HCT116 (cell line): ENCODE measurements around the gene SEC61A2. TPM values are rescaled to one million over a fixed set of nuclear protein-coding genes. Genes with fewer than 3 reads are reported as not detected.
"Not testable (repeated sequence)": the region's sequence is repeated elsewhere in the genome, so short reads cannot be mapped to it uniquely, and the experiment has no call there.

ENCODE experiments used
- ATAC-seq: fragments of 200-7000 bp; cut with Tn5 transposase; 2 replicates; pipeline ENCODE4 v1.9.1; 2020; ENCODE audit warnings: mild to moderate bottlenecking, moderate library complexity
- BruUV-seq: library from RNA; stranded (reverse); fragments of 400-500 nt; replicated peaks from 2 replicates; lab custom pipeline; 2021; lab: Mats Ljungman, UMichigan
- CTCF ChIA-PET: fragments of 300-600 bp; sonication (Branson Sonifier 250); formaldehyde crosslinking; loops from one replicate; lab custom pipeline; 2021; ENCODE audit warnings: antibody characterized with exemption; lab: Charles Lee
- POLR2A ChIA-PET: fragments of 300-600, 350-600 bp; sonication (Branson Sonifier 250); formaldehyde crosslinking; loops from one replicate; lab custom pipeline; 2021; ENCODE audit warnings: antibody characterized with exemption; lab: Charles Lee
- RAD21 ChIA-PET, 2 experiments: fragments of 300-600 bp; sonication (Branson Sonifier 250); formaldehyde crosslinking; loops; one replicate each; lab custom pipeline; 2023; ENCODE audit warnings: low total read pairs in 2 of 2; ENCODE audit not compliant: uncharacterized antibody in 2 of 2, unreplicated experiment in 2 of 2, low non-redundant PET in 1 of 2; lab: Charles Lee
- DNase-seq: peaks from one replicate; pipeline ENCODE4 v3.0.0-alpha.2; 2010; ENCODE audit warnings: low read depth, low spot score
- H2AFZ ChIP-seq: fragments of 200-600 bp; shearing (Covaris generic), sonication (generic); 2 replicates; pipeline ENCODE4 v1.6.1; 2017; ENCODE audit warnings: low read depth, mixed run types, mixed read lengths, antibody characterized with exemption, low read length; ENCODE audit not compliant: poor library complexity, severe bottlenecking
- H3K27ac ChIP-seq: 2 replicates; pipeline ENCODE4 v1.5.1; 2012; ENCODE audit warnings: low read depth, low read length
- H3K27me3 ChIP-seq: fragments of 200-600 bp; sonication (generic); 2 replicates; pipeline ENCODE4 v1.6.1; 2016; ENCODE audit warnings: mixed run types, low read length, mixed read lengths; ENCODE audit not compliant: insufficient read depth
- H3K36me3 ChIP-seq, 2 experiments: fragments of 200-500 bp in 1 of 2; fragments of 200-600 bp in 1 of 2; sonication (Bioruptor generic) in 1 of 2; sonication (generic) in 1 of 2; 2 replicates each; pipeline versions ENCODE4 v1.5.1 to v1.6.1; 2014 to 2016; ENCODE audit warnings: low read length in 2 of 2, inconsistent platforms in 1 of 2, mixed read lengths in 1 of 2, mixed run types in 1 of 2; ENCODE audit not compliant: insufficient read depth in 2 of 2, control insufficient read depth in 1 of 2
- H3K4me1 ChIP-seq, 2 experiments: fragments of 200-600 bp in 1 of 2; sonication (generic) in 1 of 2; 2 replicates each; pipeline versions ENCODE4 v1.5.1 to v1.6.1; 2012 to 2017; ENCODE audit warnings: low read length in 2 of 2, inconsistent platforms in 1 of 2, mild to moderate bottlenecking in 1 of 2, mixed read lengths in 1 of 2, mixed run types in 1 of 2, moderate library complexity in 1 of 2; ENCODE audit not compliant: insufficient read depth in 2 of 2, control insufficient read depth in 1 of 2
- H3K4me2 ChIP-seq: fragments of 200-600 bp; sonication (generic); 2 replicates; pipeline ENCODE4 v1.6.1; 2017; ENCODE audit warnings: mixed run types, low read length, mixed read lengths
- H3K4me3 ChIP-seq, 2 experiments: fragments of 200-600 bp in 1 of 2; sonication (generic) in 1 of 2; replicated peaks in 1 of 2; 2 replicates each; pipeline ENCODE4 v1.5.1; 2011 to 2016; ENCODE audit warnings: low read length in 2 of 2, control low read depth in 1 of 2, low read depth in 1 of 2, mild to moderate bottlenecking in 1 of 2, mixed read lengths in 1 of 2, mixed run types in 1 of 2
- H3K79me2 ChIP-seq: fragments of 200-600 bp; sonication (generic); 2 replicates; pipeline ENCODE4 v1.6.1; 2017; ENCODE audit warnings: mild to moderate bottlenecking, mixed run types, low read length, moderate library complexity, mixed read lengths; ENCODE audit not compliant: insufficient read depth
- H3K9ac ChIP-seq: fragments of 200-600 bp; sonication (generic); 2 replicates; pipeline ENCODE4 v1.6.1; 2016; ENCODE audit warnings: low read length, mixed read lengths
- H3K9me2 ChIP-seq: fragments of 200-600 bp; sonication (generic), shearing (Covaris generic); 2 replicates; pipeline ENCODE4 v1.6.1; 2017; ENCODE audit warnings: mixed run types, mild to moderate bottlenecking, moderate library complexity; ENCODE audit not compliant: insufficient read depth
- H3K9me3 ChIP-seq, 2 experiments: fragments of 200-500 bp in 1 of 2; fragments of 200-600 bp in 1 of 2; sonication (Bioruptor generic) in 1 of 2; sonication (generic) in 1 of 2; 2 replicates each; pipeline ENCODE4 v1.6.1; 2014 to 2017; ENCODE audit warnings: low read length in 2 of 2, mixed read lengths in 2 of 2, inconsistent platforms in 1 of 2, low read depth in 1 of 2, mild to moderate bottlenecking in 1 of 2, mixed run types in 1 of 2, moderate library complexity in 1 of 2; ENCODE audit not compliant: control insufficient read depth in 1 of 2, insufficient read depth in 1 of 2
- H4K20me1 ChIP-seq: fragments of 200-600 bp; sonication (generic), shearing (Covaris generic); 2 replicates; pipeline ENCODE4 v1.6.1; 2017; ENCODE audit warnings: mixed run types, mild to moderate bottlenecking, moderate library complexity; ENCODE audit not compliant: insufficient read depth
- CBX3 ChIP-seq: IDR thresholded peaks from 2 replicates; pipeline ENCODE4 v1.6.1; 2012; ENCODE audit warnings: low read depth
- CEBPB ChIP-seq: IDR thresholded peaks from 2 replicates; pipeline ENCODE4 v1.6.1; 2012; ENCODE audit warnings: low read depth
- ELF1 ChIP-seq: IDR thresholded peaks from 2 replicates; pipeline ENCODE4 v1.6.1; 2012; ENCODE audit warnings: low read depth, borderline replicate concordance
- EZH2 ChIP-seq: fragments of 200-600 bp; sonication (generic); IDR thresholded peaks from 2 replicates; pipeline ENCODE4 v1.6.1; 2017; ENCODE audit warnings: antibody characterized with exemption, mixed run types
- EZH2phosphoT487 ChIP-seq: fragments of 200-600 bp; IDR thresholded peaks from 2 replicates; pipeline ENCODE4 v1.6.1; 2018; ENCODE audit warnings: antibody characterized with exemption, borderline replicate concordance
- FOSL1 ChIP-seq: IDR thresholded peaks from 2 replicates; pipeline ENCODE4 v1.6.1; 2012; ENCODE audit warnings: low read depth
- JUND ChIP-seq: IDR thresholded peaks from 2 replicates; pipeline ENCODE4 v1.6.1; 2012
- POLR2AphosphoS5 ChIP-seq: IDR thresholded peaks from 2 replicates; pipeline ENCODE4 v1.6.1; 2011; ENCODE audit warnings: mild to moderate bottlenecking, low read depth, low read length, moderate library complexity
- RAD21 ChIP-seq: IDR thresholded peaks from 2 replicates; pipeline ENCODE4 v1.6.1; 2012; ENCODE audit warnings: low read depth, mild to moderate bottlenecking
- REST ChIP-seq: IDR thresholded peaks from 2 replicates; pipeline ENCODE4 v1.6.1; 2012; ENCODE audit warnings: low read depth
- ZBTB33 ChIP-seq: IDR thresholded peaks from 2 replicates; pipeline ENCODE4 v1.6.1; 2011; ENCODE audit warnings: mild to moderate bottlenecking, low read length, moderate library complexity; ENCODE audit not compliant: insufficient replicate concordance; ENCODE audit errors: extremely low read depth
- ZNF274 ChIP-seq: fragments of 200-500 bp; sonication (Bioruptor generic); IDR thresholded peaks from 2 replicates; pipeline ENCODE4 v1.6.1; 2014; ENCODE audit warnings: mild to moderate bottlenecking, low read depth, low read length, inconsistent platforms
- intact Hi-C: fragments of 100-400 bp; cut with micrococcal nuclease; formaldehyde crosslinking; loops from 2 replicates; pipeline ENCODE4 v1.10.0; 2022
- total RNA-seq: library from RNA; stranded (reverse); gene quantifications from one replicate; pipeline ENCODE4 v1.2.1, GENCODE V29; 2021; ENCODE audit not compliant: unreplicated experiment

Gene SEC61A2
- total RNA-seq, 1 experiment from 2014 or later: 10.0 TPM

- no TSS peak for BruUV-seq
- Histone ChIP-seq H3K4me3 (no peak overlapping the region), H3K4me2 (no peak overlapping the region), H2AFZ (no peak overlapping the region), H3K36me3 (peaks cover 28 to 29% of the 10 kb centered on the region in 2 experiments), H4K20me1 (no peaks in the 10 kb centered on the region), H3K9me2 (no peaks in the 10 kb centered on the region), H3K9ac (no peak overlapping the region), H3K27me3 (no peaks in the 10 kb centered on the region), H3K79me2 (no peaks in the 10 kb centered on the region), H3K4me1 (no peaks in the 10 kb centered on the region), H3K27ac (no peak overlapping the region), H3K9me3 (no peaks in the 10 kb centered on the region)
- POLR2A ChIA-PET: no interaction called here
- no peak for TF ChIP-seq POLR2AphosphoS5
- no peak for TF ChIP-seq RAD21
- TF ChIP-seq CEBPB: no peak
- no peak for TF ChIP-seq EZH2
- no peak for TF ChIP-seq CBX3
- no peak for TF ChIP-seq REST
- TF ChIP-seq ZBTB33: no peak
- TF ChIP-seq ELF1: no peak
- TF ChIP-seq EZH2phosphoT487: no peak
- TF ChIP-seq JUND: no peak
- TF ChIP-seq FOSL1: no peak
- TF ChIP-seq ZNF274: no peak
- RAD21 ChIA-PET: no interaction called here
- intact Hi-C loops: no loop called here
- DNase-seq (no peak), ATAC-seq (no peak)
- CTCF ChIA-PET: no interaction called here
Measured at GRCh38 chr10:12165999-12166775, 36.7 kb downstream of the SEC61A2 start.

GRCh38 chr10:12171512-12171911 is 42.0 kb downstream of the SEC61A2 start:
- H3K79me2 ChIP-seq, H3K4me1 ChIP-seq, H3K9ac ChIP-seq, H3K27ac ChIP-seq, intact Hi-C loops, H2AFZ ChIP-seq, H3K9me2 ChIP-seq, CTCF ChIA-PET, BruUV-seq, H3K27me3 ChIP-seq, RAD21 ChIA-PET, POLR2A ChIA-PET, ATAC-seq, H3K4me2 ChIP-seq, H3K4me3 ChIP-seq, H4K20me1 ChIP-seq, DNase-seq, H3K9me3 ChIP-seq: not testable (repeated sequence)
- peaks cover 32 to 44% of the 10 kb centered on the region in 2 experiments; a peak in 3 of 4 replicates for H3K36me3 ChIP-seq
